T-helper 22 cell (primary cell): ENCODE measurements around the gene GGT5.
"Not testable (repeated sequence)": the region's sequence is repeated elsewhere in the genome, so short reads cannot be mapped to it uniquely, and the experiment has no call there.

Experiments
- DNase-seq: peaks from one replicate; pipeline ENCODE4 v3.0.0-alpha.2; 2020; ENCODE audit warnings: low read depth

Gene GGT5

GRCh38 chr22:24182900-24183246 lies 62.0 kb downstream of the GGT5 start:
- not testable (repeated sequence) for DNase-seq

DNA sequence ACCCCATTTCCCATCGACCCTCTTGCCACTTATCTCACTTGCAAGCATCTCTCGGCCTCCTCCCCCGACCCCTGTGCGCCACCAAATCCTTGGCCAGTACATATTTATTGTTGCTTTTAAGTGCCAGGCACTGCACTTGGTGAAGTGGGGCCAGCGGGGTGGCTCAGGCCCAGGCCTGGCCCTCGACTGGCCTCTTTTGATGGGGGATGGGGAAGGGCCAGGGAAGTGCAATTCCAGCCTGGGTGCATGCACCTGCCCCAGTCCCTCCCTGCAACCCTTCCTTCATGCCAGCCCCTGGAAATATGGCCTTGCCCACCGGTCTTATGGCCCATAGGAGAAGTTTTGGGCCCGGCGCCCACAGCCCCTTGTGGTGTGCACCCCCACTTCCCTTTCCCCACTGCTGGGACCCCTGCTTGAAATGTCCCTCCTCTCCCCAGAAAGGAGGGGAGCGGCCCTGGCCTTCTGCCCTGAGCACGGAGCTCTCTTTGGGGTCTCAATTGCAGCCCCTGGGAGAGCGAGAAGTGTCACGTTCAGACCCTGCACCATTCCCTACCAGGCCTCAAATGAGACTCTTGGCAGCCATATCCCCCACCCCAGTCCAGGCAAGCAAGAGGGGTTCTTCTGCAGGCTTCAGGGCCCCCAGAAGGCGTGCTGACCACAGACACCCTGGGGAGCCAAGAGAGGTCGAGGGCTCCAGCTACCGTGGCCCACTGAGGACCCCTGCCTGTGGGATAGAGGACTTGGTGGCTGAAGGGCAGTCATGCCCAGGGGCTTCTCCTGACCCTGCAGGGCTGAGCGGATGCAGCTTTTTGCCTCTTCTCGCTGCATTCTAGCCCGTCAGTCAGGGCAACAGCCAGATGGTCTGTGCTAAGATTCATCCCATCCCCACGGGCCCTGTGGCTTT lies 62.6 kb downstream of the GGT5 start:
- DNase-seq, result no peak

DNA sequence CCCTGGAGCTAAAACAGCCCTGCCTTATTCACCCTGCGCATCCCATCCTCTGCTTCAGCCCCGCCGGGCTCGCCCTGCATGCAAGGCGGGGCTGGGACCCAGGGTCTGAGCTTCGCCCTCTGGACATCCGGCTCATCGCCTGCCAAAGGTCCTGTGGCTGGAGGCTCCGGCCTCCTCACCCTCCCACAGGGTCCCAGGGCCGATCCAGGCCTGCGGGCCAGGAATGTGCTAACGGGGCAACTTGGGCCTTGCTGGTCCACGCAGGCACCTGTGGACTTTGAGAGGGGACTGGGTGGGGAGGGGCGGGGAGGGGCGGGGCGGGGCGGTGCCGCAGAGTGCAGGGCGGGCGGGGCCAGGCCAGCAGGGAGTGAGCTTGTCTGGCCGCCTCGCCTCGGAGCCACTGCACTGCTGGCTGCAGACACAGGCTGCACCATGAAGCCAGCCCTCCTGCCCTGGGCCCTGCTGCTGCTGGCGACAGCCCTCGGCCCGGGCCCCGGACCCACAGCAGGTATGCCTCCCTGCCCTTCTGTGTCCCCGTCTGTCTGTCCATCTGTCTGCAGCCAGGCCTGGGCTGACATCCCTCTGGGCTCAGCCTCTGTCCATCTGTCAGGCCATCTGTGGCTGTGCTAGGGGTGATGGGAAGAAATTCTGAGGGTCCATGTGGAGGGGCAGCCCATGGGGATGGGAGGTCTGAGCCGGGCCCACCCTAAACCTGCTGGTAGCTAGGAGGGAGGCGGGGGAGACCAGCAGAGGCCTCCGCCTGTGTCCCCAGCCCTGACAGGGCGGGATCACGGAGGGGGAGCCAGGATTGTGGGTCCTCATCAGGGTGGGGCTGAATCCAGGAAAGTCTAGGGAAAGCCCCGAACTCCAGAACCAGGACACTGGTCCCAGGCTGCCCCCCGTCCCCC lies 63.5 kb downstream of the GGT5 start, which contains the start of gene SUSD2:
TSS of gene SUSD2 (plus strand) at position 400 of the 908 bp plus-strand sequence. CDS start at position 433, 33 bp downstream.
- DNase-seq, result no peak

- DNase-seq, result no peak
Observed at GRCh38 chr22:24180316-24181087, 64.4 kb downstream of the GGT5 start.

DNA sequence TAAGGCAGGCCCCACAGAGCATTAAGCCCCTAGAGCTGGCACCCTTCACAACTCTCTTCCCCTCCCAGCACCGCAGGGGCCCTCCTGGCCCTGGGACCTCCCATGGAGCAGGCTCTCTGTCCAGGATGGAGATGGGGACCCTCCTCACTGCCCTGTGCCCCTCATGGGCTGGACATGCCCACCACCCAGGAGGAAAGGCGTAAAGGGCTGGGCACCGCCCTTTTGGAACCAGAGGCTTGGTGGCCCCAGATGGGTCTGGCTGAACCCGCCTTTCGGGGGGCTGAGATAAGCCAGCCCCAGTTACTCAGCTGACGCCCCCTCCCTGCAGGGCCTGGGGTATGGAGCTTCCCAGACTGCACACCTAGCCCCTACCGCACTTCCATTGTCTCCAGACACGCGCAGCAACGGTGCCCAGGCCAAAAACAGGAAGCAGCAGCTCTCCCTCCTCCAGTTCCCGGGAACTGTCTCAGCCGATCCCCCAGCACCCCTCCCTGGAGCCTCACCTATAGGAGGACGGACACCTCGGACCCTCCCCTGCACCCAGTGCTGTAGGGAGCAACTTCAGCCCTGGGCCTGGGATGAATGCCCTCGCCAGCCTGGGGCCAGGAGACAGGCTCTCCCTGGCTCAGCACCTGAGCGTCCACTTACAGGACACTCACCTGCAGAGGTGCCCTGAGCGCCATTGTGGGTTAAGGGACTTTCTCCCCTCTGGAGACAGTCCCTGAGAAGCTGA lies 65.2 kb downstream of the GGT5 start:
- DNase-seq, result no peak

GRCh38 chr22:24178502-24179440 lies 66.1 kb downstream of the GGT5 start:
- no peak for DNase-seq

- no peak for DNase-seq
Observed at GRCh38 chr22:24178021-24178431, 66.9 kb downstream of the GGT5 start.

DNA sequence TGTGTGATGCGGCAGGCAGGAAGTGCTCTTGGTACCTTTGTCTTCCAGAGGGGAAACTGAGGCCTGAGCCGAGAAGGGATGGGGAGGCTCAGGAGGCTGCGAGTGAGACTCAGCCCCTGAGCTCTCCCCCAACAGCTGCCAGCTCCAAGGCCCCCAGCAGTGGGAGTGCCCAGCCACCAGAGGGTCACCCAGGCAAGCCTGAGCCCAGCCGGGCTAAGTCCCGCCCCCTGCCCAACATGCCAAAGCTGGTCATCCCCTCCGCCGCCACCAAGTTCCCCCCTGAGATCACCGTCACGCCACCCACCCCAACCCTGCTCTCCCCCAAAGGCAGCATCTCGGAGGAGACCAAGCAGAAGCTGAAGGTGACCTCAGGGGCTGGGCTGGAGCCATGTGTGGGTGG lies 67.4 kb downstream of the GGT5 start:
- no peak for DNase-seq

GRCh38 chr22:24177045-24177444 lies 67.8 kb downstream of the GGT5 start:
- DNase-seq, result no peak

GRCh38 chr22:24176630-24177029 lies 68.3 kb downstream of the GGT5 start:
- no peak for DNase-seq

DNA sequence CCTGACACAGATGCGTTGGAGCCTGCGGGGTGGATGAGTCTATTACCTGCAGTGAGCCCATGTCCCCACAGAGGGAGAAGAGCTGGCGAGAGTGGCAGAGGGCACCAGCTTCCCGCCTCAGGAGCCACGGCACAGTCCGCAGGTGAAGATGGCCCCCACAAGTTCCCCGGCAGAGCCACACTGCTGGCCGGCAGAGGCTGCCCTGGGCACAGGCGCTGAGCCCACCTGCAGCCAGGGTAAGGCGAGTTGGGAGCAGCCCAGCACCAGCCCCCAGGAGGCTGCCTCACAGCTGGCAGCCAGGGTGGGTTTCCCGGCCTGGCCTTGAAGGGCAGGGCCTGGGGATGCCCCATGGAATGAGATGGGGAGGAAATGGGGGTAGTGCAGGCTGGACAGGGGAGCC lies 68.8 kb downstream of the GGT5 start:
- no peak for DNase-seq

DNA sequence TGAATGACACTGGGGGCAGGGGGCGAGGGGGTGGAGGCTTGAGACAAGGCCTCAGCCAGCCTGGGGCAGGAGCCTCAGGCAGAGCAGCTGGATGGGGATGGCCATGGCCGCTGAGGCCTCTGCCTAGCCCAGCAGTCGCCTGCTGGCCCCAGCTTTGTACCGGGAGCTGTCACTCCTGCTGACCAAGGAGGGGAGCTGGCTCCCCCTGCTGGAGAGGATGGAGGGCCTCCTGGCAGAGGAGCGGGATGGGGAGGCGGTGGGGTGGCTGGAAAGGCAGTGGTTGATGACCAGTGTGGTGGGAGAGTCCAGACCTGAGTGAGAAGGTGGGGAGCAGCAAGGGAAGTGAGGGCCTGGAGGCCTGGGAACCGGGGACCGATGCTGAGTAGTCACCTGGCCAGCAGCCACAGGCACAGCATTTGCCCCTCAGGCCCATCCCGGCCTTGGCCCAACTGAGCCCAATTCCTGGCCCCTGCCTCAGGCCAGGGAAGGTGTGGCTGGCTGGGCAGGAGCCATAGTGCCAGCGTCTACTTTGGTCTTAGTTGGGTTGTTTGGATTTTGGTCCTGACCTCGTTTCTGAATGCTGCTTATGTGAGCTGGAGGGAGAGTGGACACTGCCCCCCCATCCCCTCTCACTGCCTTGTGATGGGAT lies 69.6 kb downstream of the GGT5 start:
- DNase-seq, result peak; percentile 19

DNA sequence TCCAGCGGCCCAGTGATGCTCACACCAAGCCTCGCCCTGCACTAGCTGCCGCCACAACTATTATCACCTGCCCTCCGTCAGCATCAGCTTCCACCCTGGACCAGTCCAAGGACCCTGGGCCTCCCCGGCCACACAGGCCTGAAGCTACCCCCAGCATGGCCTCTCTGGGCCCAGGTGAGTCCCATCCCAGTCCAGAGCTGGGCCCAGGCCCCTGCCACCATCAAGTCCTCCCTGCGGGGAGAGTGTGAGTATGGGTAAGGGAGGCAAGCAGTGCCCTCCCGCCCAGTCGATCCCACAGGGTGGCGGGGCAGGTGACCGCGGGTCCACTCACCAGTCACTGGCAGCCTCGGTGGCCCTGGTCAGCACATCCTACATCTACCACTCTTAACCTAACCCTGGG lies 73.1 kb downstream of the GGT5 start:
- no peak for DNase-seq

GRCh38 chr22:24170632-24171031 lies 74.2 kb downstream of the GGT5 start:
- no peak for DNase-seq

DNA sequence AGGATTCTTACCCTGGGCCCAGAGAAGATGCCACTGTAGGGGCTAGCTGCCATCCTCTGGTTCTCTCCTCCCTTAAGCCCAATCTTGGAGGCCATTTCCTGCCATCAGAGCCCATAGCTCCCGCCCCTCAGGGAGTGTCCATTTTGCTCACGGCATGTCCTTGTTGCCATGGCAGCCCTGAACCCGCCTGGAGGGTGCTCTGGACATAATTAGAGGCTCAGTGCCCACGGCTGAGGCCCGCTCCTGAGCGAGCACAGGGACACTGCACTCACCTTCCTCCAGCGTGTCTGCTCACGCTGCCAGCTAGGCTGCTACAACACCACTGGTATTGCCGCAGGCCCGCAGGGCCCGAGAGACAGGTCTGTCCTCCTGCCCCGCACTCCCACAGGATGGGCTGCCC lies 74.7 kb downstream of the GGT5 start:
- DNase-seq, result no peak
